Endothelial cell of umbilical vein (primary cell): ENCODE results near the gene AP4S1. TPM values are rescaled to one million over a fixed set of nuclear protein-coding genes. Genes with fewer than 3 reads are reported as not detected.

Source experiments
- BruUV-seq: library from RNA; stranded (reverse); fragments of 400-500 nt; replicated peaks from 2 replicates; lab custom pipeline; 2021; lab: Mats Ljungman, UMichigan
- CTCF ChIA-PET: fragments of 300-600, 350-600 bp; sonication (Branson Sonifier 250); formaldehyde crosslinking; loops from one replicate; lab custom pipeline; 2021; ENCODE audit warnings: antibody characterized with exemption, inconsistent platforms; lab: Charles Lee
- POLR2A ChIA-PET: fragments of 300-600, 350-600 bp; sonication (Branson Sonifier 250); formaldehyde crosslinking; loops from one replicate; lab custom pipeline; 2021; ENCODE audit warnings: antibody characterized with exemption, inconsistent platforms; lab: Charles Lee
- DNase-seq: peaks from one replicate; pipeline ENCODE4 v3.0.0-alpha.2; 2011; ENCODE audit warnings: low read depth, low spot score
- FAIRE-seq: peaks from 2 replicates; lab custom pipeline; 2011; peaks lifted over from hg19 to GRCh38; lab: Jason Lieb, UNC
- H2AFZ ChIP-seq: 2 replicates; pipeline ENCODE4 v1.6.0; 2012; ENCODE audit warnings: low read depth, low read length, control low read depth, inconsistent platforms
- H3K27ac ChIP-seq: 2 replicates; pipeline ENCODE4 v1.5.1; 2011; ENCODE audit warnings: low read depth, mild to moderate bottlenecking, control low read depth, low read length, moderate library complexity; ENCODE audit not compliant: insufficient read depth
- H3K27me3 ChIP-seq, 2 experiments: 2 replicates each; pipeline versions ENCODE4 v1.6.0 to v1.6.1; 2011; ENCODE audit warnings: low read length in 2 of 2, mixed read lengths in 1 of 2; ENCODE audit not compliant: control insufficient read depth in 2 of 2, insufficient read depth in 2 of 2
- H3K36me3 ChIP-seq, 2 experiments: 2 replicates in 1 of 2; 3 replicates in 1 of 2; pipeline ENCODE4 v1.5.1; 2011; ENCODE audit warnings: low read length in 2 of 2, mild to moderate bottlenecking in 1 of 2, moderate library complexity in 1 of 2; ENCODE audit not compliant: control insufficient read depth in 2 of 2, insufficient read depth in 2 of 2; ENCODE audit errors: extremely low read depth in 1 of 2
- H3K4me1 ChIP-seq: 3 replicates; pipeline ENCODE4 v1.5.1; 2011; ENCODE audit warnings: mild to moderate bottlenecking, low read length; ENCODE audit not compliant: control insufficient read depth, insufficient read depth; ENCODE audit errors: extremely low read depth
- H3K4me2 ChIP-seq: 2 replicates; pipeline ENCODE4 v1.6.1; 2011; ENCODE audit warnings: low read length, control low read depth, mixed read lengths; ENCODE audit not compliant: insufficient read depth
- H3K4me3 ChIP-seq, 3 experiments: fragments of 200-600 bp in 1 of 3; sonication (generic), shearing (Covaris generic) in 1 of 3; replicated peaks in 1 of 3; 2 replicates each; pipeline ENCODE4 v1.5.1; 2011 to 2016; ENCODE audit warnings: control low read depth in 3 of 3, low read length in 3 of 3, mild to moderate bottlenecking in 2 of 3, inconsistent platforms in 1 of 3, low read depth in 1 of 3, moderate library complexity in 1 of 3; ENCODE audit not compliant: insufficient read depth in 1 of 3
- H3K79me2 ChIP-seq: 2 replicates; pipeline ENCODE4 v1.6.0; 2012; ENCODE audit warnings: low read length, inconsistent platforms; ENCODE audit not compliant: control insufficient read depth, insufficient read depth
- H3K9ac ChIP-seq: replicated peaks from 2 replicates; pipeline ENCODE3; 2011; ENCODE audit warnings: low read length, control low read depth; ENCODE audit not compliant: insufficient read depth; ENCODE audit errors: extremely low read depth
- H3K9me1 ChIP-seq: replicated peaks from 3 replicates; pipeline ENCODE4 v1.6.0; 2011; ENCODE audit warnings: mild to moderate bottlenecking, low read length; ENCODE audit not compliant: control insufficient read depth, insufficient read depth; ENCODE audit errors: extremely low read depth
- H3K9me3 ChIP-seq: replicated peaks from 2 replicates; pipeline ENCODE4 v1.5.1; 2012; ENCODE audit warnings: low read length, inconsistent platforms; ENCODE audit not compliant: control insufficient read depth, insufficient read depth
- H4K20me1 ChIP-seq: replicated peaks from 2 replicates; pipeline ENCODE3; 2011; ENCODE audit warnings: mild to moderate bottlenecking, low read length; ENCODE audit not compliant: control insufficient read depth, insufficient read depth; ENCODE audit errors: extremely low read depth
- CTCF ChIP-seq, 2 donors: IDR thresholded peaks; 1 replicate in 1 of 2; 2 replicates in 1 of 2; pipeline ENCODE4 v1.5.1; 2011; ENCODE audit warnings: low read length in 2 of 2, mild to moderate bottlenecking in 2 of 2, moderate library complexity in 2 of 2, control low read depth in 1 of 2, inconsistent platforms in 1 of 2, low read depth in 1 of 2; ENCODE audit not compliant: insufficient read depth in 1 of 2; ENCODE audit errors: extremely low read depth in 1 of 2
- EZH2 ChIP-seq: IDR thresholded peaks from 2 replicates; pipeline ENCODE4 v1.6.1; 2012; ENCODE audit warnings: borderline replicate concordance, low read depth, mild to moderate bottlenecking, moderate library complexity, low read length, inconsistent platforms; ENCODE audit not compliant: severe bottlenecking
- FOS ChIP-seq: IDR thresholded peaks from 2 replicates; pipeline ENCODE4 v1.6.1; 2011; ENCODE audit warnings: mild to moderate bottlenecking, low read length, moderate library complexity, borderline replicate concordance; ENCODE audit not compliant: insufficient read depth
- GATA2 ChIP-seq: IDR thresholded peaks from 2 replicates; pipeline ENCODE4 v1.7.0; 2011; ENCODE audit warnings: low read depth, mild to moderate bottlenecking, moderate library complexity, mixed read lengths, low read length; ENCODE audit not compliant: insufficient read length, insufficient read depth
- JUN ChIP-seq: IDR thresholded peaks from 2 replicates; pipeline ENCODE4 v1.6.1; 2011; ENCODE audit warnings: borderline replicate concordance, low read depth; ENCODE audit not compliant: insufficient read length, insufficient read depth
- MAX ChIP-seq: IDR thresholded peaks from 2 replicates; pipeline ENCODE4 v1.6.1; 2011; ENCODE audit not compliant: insufficient read depth, insufficient read length
- MYC ChIP-seq: IDR thresholded peaks from one replicate; pipeline ENCODE4 v1.6.1; 2011; ENCODE audit warnings: mild to moderate bottlenecking, low read depth, low read length
- POLR2A ChIP-seq: IDR thresholded peaks from 2 replicates; pipeline ENCODE4 v1.6.1; 2012; ENCODE audit warnings: low read depth, mild to moderate bottlenecking, control low read depth, low read length
- POLR2AphosphoS5 ChIP-seq: IDR thresholded peaks from 2 replicates; pipeline ENCODE4 v1.6.1; 2012; ENCODE audit warnings: low read depth, mild to moderate bottlenecking, control low read depth, low read length, moderate library complexity; ENCODE audit not compliant: insufficient read depth
- dilution Hi-C: fragments of 300-500 bp; cut with MboI; formaldehyde crosslinking; loops from one replicate; pipeline ENCODE4 v1.15.0; 2019; ENCODE audit warnings: low sequenced_read_pairs; ENCODE audit not compliant: extremely low pct_ligation_motif_present
- intact Hi-C: fragments of 100-400 bp; cut with micrococcal nuclease; formaldehyde crosslinking; loops from one replicate; pipeline ENCODE4 v1.10.0; 2022
- polyA plus RNA-seq, 4 experiments: library from polyadenylated mRNA; depleted of rRNA in 3 of 4; stranded (reverse) in 3 of 4; unstranded in 1 of 4; fragments of >200 nt; gene quantifications; 2 replicates each; pipeline versions ENCODE4 v1.2.1 to v1.2.3, GENCODE V29; 2011 to 2012; ENCODE audit warnings: missing spikeins in 1 of 4
- total RNA-seq: library from RNA; stranded (reverse); gene quantifications from 2 replicates; pipeline ENCODE4 v1.2.3, GENCODE V29; 2021

Gene AP4S1
- total and polyA plus RNA-seq, 2 donors (not counting 3 experiments of a cell fraction or from before 2014, with no cell fraction given) = 2.8 to 7.2 TPM

- no peaks in the 10 kb centered on the region for H3K9me1 ChIP-seq
- no peak overlapping the region for H3K4me3 ChIP-seq
- H3K79me2 ChIP-seq = no peaks in the 10 kb centered on the region
- H3K9me3 ChIP-seq = no peaks in the 10 kb centered on the region
- peaks cover 21 to 34% of the 10 kb centered on the region in 2 experiments for H3K36me3 ChIP-seq
- H3K27ac ChIP-seq = no peak overlapping the region
- dilution Hi-C loops = no loop called here
- intact Hi-C loops = no loop called here
- H3K4me2 ChIP-seq = no peak overlapping the region
- no peak for TF ChIP-seq CTCF (IDR thresholded peaks at IDR 0.05; ENCODE audit: extremely low read depth in 1 of 2, insufficient read depth in 1 of 2, low read depth in 1 of 2, low read length in 2 of 2)
- TF ChIP-seq MYC = no peak
- TF ChIP-seq GATA2 = no peak
- TF ChIP-seq POLR2AphosphoS5 = no peak
- TF ChIP-seq POLR2A = no peak
- TF ChIP-seq EZH2 = no peak
- no peak for TF ChIP-seq FOS
- no peak for TF ChIP-seq JUN
- TF ChIP-seq MAX = no peak
- no peak overlapping the region for H3K9ac ChIP-seq
- no peaks in the 10 kb centered on the region for H3K4me1 ChIP-seq
- FAIRE-seq (no peak), DNase-seq (no peak)
- H3K27me3 ChIP-seq = no peaks in the 10 kb centered on the region
- no TSS peak for BruUV-seq
- POLR2A ChIA-PET = no interaction called here
- H4K20me1 ChIP-seq = no peaks in the 10 kb centered on the region
- no peak overlapping the region for H2AFZ ChIP-seq
- CTCF ChIA-PET = no interaction called here
Observed at GRCh38 chr14:31118892-31119291, 93.4 kb downstream of the AP4S1 start.
